Fibroblast of skin of scalp (primary cell): ENCODE results near the gene TMEM176A.

Source experiments
- DNase-seq: peaks from one replicate; pipeline ENCODE4 v3.0.0-alpha.2; 2013

TMEM176A gene

GRCh38 chr7:150849204-150849775, 48.7 kb downstream of the TMEM176A start:
- DNase-seq: no peak

GRCh38 chr7:150850273-150850672, 49.7 kb downstream of the TMEM176A start:
- DNase-seq: no peak

- no peak for DNase-seq
These were observed 51.2 kb downstream of the TMEM176A start for GRCh38 chr7:150851492-150852370.

GRCh38 chr7:150852371-150852905, 51.9 kb downstream of the TMEM176A start, which contains the start of gene AOC1:
Gene AOC1 (plus strand): TSS chr7:150852517. CDS start chr7:150856471, 3,954 bp downstream.
- no peak for DNase-seq

- no peak for DNase-seq
These were observed 53.8 kb downstream of the TMEM176A start for GRCh38 chr7:150854066-150855000.
